ENCODE data around the gene DNLZ.

Gene DNLZ

GRCh38 chr9:136395345-136396218, 32.0 kb upstream of the DNLZ start:
- no peak for DNase-seq (ENCODE audit: low spot score)

GRCh38 chr9:136395020-136395340, 31.4 kb upstream of the DNLZ start:
- no peak for DNase-seq (ENCODE audit: low spot score)

GRCh38 chr9:136394312-136395019, 30.9 kb upstream of the DNLZ start:
- no peak for DNase-seq (ENCODE audit: low spot score)

GRCh38 chr9:136393531-136393930, 30.0 kb upstream of the DNLZ start:
- DNase-seq (ENCODE audit: low spot score), result no peak

GRCh38 chr9:136392538-136393449, 29.2 kb upstream of the DNLZ start:
- DNase-seq (ENCODE audit: low spot score), result no peak

GRCh38 chr9:136391737-136392537, 28.4 kb upstream of the DNLZ start:
- DNase-seq (ENCODE audit: low spot score), result no peak

GRCh38 chr9:136389396-136389795, 25.9 kb upstream of the DNLZ start:
- no peak for DNase-seq (ENCODE audit: low spot score)

GRCh38 chr9:136387217-136387616, 23.7 kb upstream of the DNLZ start:
- no peak for DNase-seq (ENCODE audit: low spot score)

GRCh38 chr9:136386018-136386417, 22.5 kb upstream of the DNLZ start:
- no peak for DNase-seq (ENCODE audit: low spot score)

GRCh38 chr9:136385015-136385414, 21.5 kb upstream of the DNLZ start:
- no peak for DNase-seq (ENCODE audit: low spot score)

GRCh38 chr9:136383436-136383835, 19.9 kb upstream of the DNLZ start:
- no peak for DNase-seq (ENCODE audit: low spot score)

GRCh38 chr9:136381966-136382513, 18.5 kb upstream of the DNLZ start:
- no peak for DNase-seq (ENCODE audit: low spot score)

- DNase-seq (ENCODE audit: low spot score), result no peak
These were observed 17.8 kb upstream of the DNLZ start for GRCh38 chr9:136381311-136381710.

GRCh38 chr9:136380381-136380780, 16.8 kb upstream of the DNLZ start:
- no peak for DNase-seq (ENCODE audit: low spot score)

GRCh38 chr9:136379891-136380290, 16.3 kb upstream of the DNLZ start:
- no peak for DNase-seq (ENCODE audit: low spot score)

- no peak for DNase-seq (ENCODE audit: low spot score)
These were observed 15.9 kb upstream of the DNLZ start for GRCh38 chr9:136379401-136379800.

- no peak for DNase-seq (ENCODE audit: low spot score)
These were observed 15.4 kb upstream of the DNLZ start for GRCh38 chr9:136379003-136379287.

GRCh38 chr9:136378170-136379002, 14.8 kb upstream of the DNLZ start:
- DNase-seq (ENCODE audit: low spot score), result no peak

- DNase-seq (ENCODE audit: low spot score), result no peak
These were observed 14.0 kb upstream of the DNLZ start for GRCh38 chr9:136377341-136378169.

- DNase-seq (ENCODE audit: low spot score), result no peak
These were observed 12.9 kb upstream of the DNLZ start for GRCh38 chr9:136376457-136376856.

Measured in GM03348 (cell line).